ENCODE measurements around the gene IP6K3.

The IP6K3 gene

GRCh38 chr6:33776186-33776585, 29.5 kb upstream of the IP6K3 start:
- TF ChIP-seq ZFX (IDR thresholded peaks at IDR 0.05) (no peak), CTCF (conservative IDR thresholded peaks at IDR 0.05) (no peak)
- no peak overlapping the region for H3K27ac ChIP-seq

DNA sequence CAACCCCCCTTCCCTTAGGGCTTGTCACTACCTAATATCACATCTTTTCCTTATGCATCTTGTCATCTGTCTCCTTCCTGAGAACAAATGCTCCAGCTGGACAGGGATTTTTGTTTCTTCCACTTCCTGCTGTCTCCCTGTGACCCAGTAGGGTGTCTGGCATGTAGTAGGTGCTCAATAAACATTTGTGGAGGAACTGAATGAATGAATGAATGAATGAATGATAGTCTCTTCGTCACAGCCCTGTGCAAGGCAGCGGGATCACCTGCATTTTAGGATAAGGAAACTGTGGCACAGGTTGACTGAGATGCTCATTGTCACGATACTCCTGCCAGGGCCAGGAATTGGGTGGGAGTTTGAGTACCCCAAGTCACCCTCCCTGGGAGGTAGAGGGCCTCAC, 28.1 kb upstream of the IP6K3 start:
- TF ChIP-seq ZFX (IDR thresholded peaks at IDR 0.05) (no peak), CTCF (conservative IDR thresholded peaks at IDR 0.05) (no peak)
- no peak overlapping the region for H3K27ac ChIP-seq

- H3K27ac ChIP-seq = no peak overlapping the region
- TF ChIP-seq ZFX (IDR thresholded peaks at IDR 0.05) (no peak), CTCF (conservative IDR thresholded peaks at IDR 0.05) (no peak)
Measured at GRCh38 chr6:33772902-33773472, 26.3 kb upstream of the IP6K3 start.

DNA sequence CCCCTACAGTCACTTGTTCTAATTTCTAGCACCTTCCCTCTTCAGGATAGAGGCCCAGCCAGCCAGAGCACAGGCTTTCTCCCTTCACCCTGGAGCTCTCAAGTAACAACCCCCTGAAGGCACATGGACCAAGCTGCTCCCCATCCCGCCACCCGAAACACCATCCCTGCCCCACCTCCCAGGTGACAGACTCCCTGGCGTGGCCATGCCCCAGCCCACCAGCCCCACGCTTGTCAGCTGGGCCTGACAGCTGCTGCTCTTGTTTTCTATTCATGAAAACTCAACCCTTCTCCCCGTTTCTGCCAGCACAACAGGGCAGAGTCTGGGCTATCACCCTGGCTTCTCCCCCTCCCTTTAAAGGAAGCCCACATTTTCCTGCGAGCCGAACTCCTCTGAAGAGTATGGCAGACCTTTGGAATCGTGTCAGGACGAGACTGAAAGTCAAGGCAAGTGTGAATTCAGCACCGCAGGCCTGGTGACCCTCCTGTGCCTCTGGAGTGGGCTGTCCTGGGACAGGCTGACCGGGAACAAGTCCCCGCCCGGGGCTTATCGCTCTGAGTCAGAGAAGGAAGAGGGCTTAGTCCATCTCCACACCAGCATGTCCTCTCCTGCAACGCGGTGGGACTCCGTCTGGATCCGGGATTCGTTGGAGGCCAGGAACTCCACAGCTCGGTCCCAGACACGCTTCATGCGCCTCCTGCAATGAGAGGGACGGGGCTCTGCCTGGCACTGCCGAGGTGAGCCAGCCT, 25.6 kb upstream of the IP6K3 start:
- H3K27ac ChIP-seq = no peak overlapping the region
- no peak for TF ChIP-seq CTCF (conservative IDR thresholded peaks at IDR 0.05)
- TF ChIP-seq ZFX (IDR thresholded peaks at IDR 0.05) = no peak

DNA sequence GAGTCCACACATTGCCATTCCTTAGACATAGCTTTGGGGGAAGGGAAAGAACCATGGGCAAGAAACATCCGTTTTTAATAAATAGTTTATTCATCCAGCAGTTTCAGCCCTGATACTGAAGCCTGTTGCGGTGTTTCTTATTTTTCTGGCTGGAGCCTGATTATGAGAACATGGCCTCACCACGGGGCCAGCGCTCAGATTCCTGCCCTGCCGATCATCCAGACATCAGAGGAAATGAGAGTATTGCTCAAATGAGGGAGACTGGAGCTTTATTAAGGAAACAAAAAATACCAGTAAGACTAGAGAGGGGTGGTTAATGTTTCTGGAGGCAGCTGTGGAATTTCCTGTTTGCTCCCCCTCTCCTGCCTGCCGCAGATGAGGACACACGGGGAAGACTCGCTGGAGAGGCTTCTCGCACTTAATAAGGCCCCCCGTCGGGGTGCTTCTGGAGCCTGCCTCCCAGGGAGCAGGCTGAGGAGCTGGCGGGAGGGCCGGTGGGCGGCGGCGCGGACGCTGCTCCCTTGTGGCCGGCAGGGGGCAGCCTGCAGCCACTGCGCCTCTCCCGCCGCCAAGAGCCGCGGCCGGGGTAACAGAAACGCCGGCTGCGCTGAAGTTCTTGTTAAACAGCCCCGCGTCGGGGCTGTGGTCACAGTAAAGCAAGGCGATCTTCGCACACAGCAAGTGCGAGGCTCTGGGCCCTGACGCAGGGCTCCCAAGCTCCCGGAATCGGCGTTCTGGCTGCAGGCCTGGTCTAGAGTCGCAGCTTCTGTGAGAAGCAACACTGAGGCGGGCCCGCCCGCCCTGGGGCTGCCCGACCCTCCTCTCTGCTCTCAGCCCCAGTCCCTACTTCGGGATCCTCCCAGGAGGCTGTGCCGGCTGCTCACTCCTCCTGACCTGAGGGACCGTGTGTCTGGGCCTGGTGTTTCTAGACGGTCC, 24.7 kb upstream of the IP6K3 start:
- peak; percentile 99 for TF ChIP-seq CTCF (conservative IDR thresholded peaks at IDR 0.05)
- no peak for TF ChIP-seq ZFX (IDR thresholded peaks at IDR 0.05)
- no peak overlapping the region for H3K27ac ChIP-seq

- no peak overlapping the region for H3K27ac ChIP-seq
Measured at GRCh38 chr6:33770833-33771145, 24.1 kb upstream of the IP6K3 start.

More at GRCh38 chr6:33770833-33771145, 24.1 kb upstream of the IP6K3 start:
- TF ChIP-seq ZFX (IDR thresholded peaks at IDR 0.05) (no peak), CTCF (conservative IDR thresholded peaks at IDR 0.05) (no peak)

Measured in C4-2B (cell line).